HG02943 (cell line): ENCODE data around the gene USP8.
"Not testable (repeated sequence)": the region's sequence is repeated elsewhere in the genome, so short reads cannot be mapped to it uniquely, and the experiment has no call there.

Experiments used
- ATAC-seq: cut with Tn5 transposase; IDR thresholded peaks from one replicate; pipeline ENCODE4 v1.9.1; 2021; ENCODE audit warnings: mild to moderate bottlenecking, low read depth, moderate library complexity; ENCODE audit not compliant: unreplicated experiment

The USP8 gene

GRCh38 chr15:50424066-50424890 is at the start of gene USP8:
TSS of gene USP8 (plus strand) at chr15:50424405. CDS start at chr15:50439074, 14,669 bp downstream.
- ATAC-seq = peak; percentile 96

GRCh38 chr15:50377867-50378751 is 46.1 kb upstream of the USP8 start:
- peak; percentile 97 for ATAC-seq

GRCh38 chr15:50378776-50379175 is 45.4 kb upstream of the USP8 start:
- ATAC-seq = no peak

- ATAC-seq = not testable (repeated sequence)
Observed at GRCh38 chr15:50379413-50379812, 44.8 kb upstream of the USP8 start.

- no peak for ATAC-seq
Observed at GRCh38 chr15:50380089-50380488, 44.1 kb upstream of the USP8 start.

- no peak for ATAC-seq
Observed at GRCh38 chr15:50381438-50381837, 42.8 kb upstream of the USP8 start.

GRCh38 chr15:50382408-50382807 is 41.8 kb upstream of the USP8 start:
- ATAC-seq = not testable (repeated sequence)

GRCh38 chr15:50390554-50391264 is 33.5 kb upstream of the USP8 start:
- no peak for ATAC-seq

GRCh38 chr15:50391561-50391960 is 32.6 kb upstream of the USP8 start:
- not testable (repeated sequence) for ATAC-seq

GRCh38 chr15:50411870-50412269 is 12.3 kb upstream of the USP8 start:
- no peak for ATAC-seq

- no peak for ATAC-seq
Observed at GRCh38 chr15:50414624-50415023, 9.6 kb upstream of the USP8 start.

GRCh38 chr15:50415752-50416404 is 8.3 kb upstream of the USP8 start:
- ATAC-seq = no peak

- ATAC-seq = no peak
Observed at GRCh38 chr15:50416890-50417289, 7.3 kb upstream of the USP8 start.

GRCh38 chr15:50418041-50418583 is 6.1 kb upstream of the USP8 start:
- ATAC-seq = no peak

- ATAC-seq = no peak
Observed at GRCh38 chr15:50425219-50425618, 1.0 kb downstream of the USP8 start.

GRCh38 chr15:50425678-50426246 is 1.6 kb downstream of the USP8 start:
- not testable (repeated sequence) for ATAC-seq

GRCh38 chr15:50426428-50426827 is 2.2 kb downstream of the USP8 start:
- ATAC-seq = no peak

- no peak for ATAC-seq
Observed at GRCh38 chr15:50431204-50431603, 7.0 kb downstream of the USP8 start.

- ATAC-seq = no peak
Observed at GRCh38 chr15:50432230-50432629, 8.0 kb downstream of the USP8 start.

- ATAC-seq = no peak
Observed at GRCh38 chr15:50435772-50436171, 11.6 kb downstream of the USP8 start.
